Colonic mucosa (tissue), 4 donors: Measurements from ENCODE around the gene XCL1. TPM values are rescaled to one million over a fixed set of nuclear protein-coding genes. Genes with fewer than 3 reads are reported as not detected.
"Not testable (repeated sequence)": the region's sequence is repeated elsewhere in the genome, so short reads cannot be mapped to it uniquely, and the experiment has no call there.

ENCODE experiments used
- DNase-seq: peaks from one replicate; pipeline ENCODE4 v3.0.0-alpha.2; 2020
- H3K27ac ChIP-seq: fragments of 200-600 bp; one replicate; pipeline ENCODE4 v1.8.0; 2021
- H3K27me3 ChIP-seq: fragments of 200-600 bp; one replicate; pipeline ENCODE4 v1.8.0; 2021
- H3K36me3 ChIP-seq: fragments of 200-600 bp; one replicate; pipeline ENCODE4 v1.8.0; 2021
- H3K4me1 ChIP-seq: fragments of 200-600 bp; one replicate; pipeline ENCODE4 v1.8.0; 2021; ENCODE audit warnings: mild to moderate bottlenecking
- H3K4me3 ChIP-seq: fragments of 200-600 bp; one replicate; pipeline ENCODE4 v1.8.0; 2021
- H3K9ac ChIP-seq, 2 donors: one replicate each; pipeline ENCODE4 v1.7.0; 2013; ENCODE audit warnings: control low read depth in 2 of 2, low read depth in 2 of 2, low read length in 2 of 2
- H3K9me3 ChIP-seq: fragments of 200-600 bp; one replicate; pipeline ENCODE4 v1.8.0; 2021
- CTCF ChIP-seq: fragments of 200-600 bp; IDR thresholded peaks from one replicate; pipeline ENCODE4 v1.8.0; 2022; ENCODE audit warnings: antibody characterized with exemption, mild to moderate bottlenecking
- intact Hi-C: fragments of 100-400 bp; cut with DNase I; formaldehyde crosslinking; loops from one replicate; pipeline ENCODE4 v1.14.1; 2022
- total RNA-seq, 2 donors: library from RNA; stranded (reverse); fragmentation: NEBNext Ultra II Directional in 1 of 2; extraction: Animal tissue kit (Norgen Biotek cat#: 25700) in 1 of 2; gene quantifications; one replicate each; pipeline ENCODE4 v1.2.1, GENCODE V29; 2021
- donor health status: healthy.
- donor health status: DM: no; HTN: no; CAD: no.
- donor health status: DM: no; HTN: no; CAD: no.

XCL1 gene
- total RNA-seq, 2 donors from 2014 or later, result 0.17 TPM; not detected in 1

- no peaks in the 10 kb centered on the region for H3K4me1 ChIP-seq
- H3K9ac ChIP-seq, result no peak overlapping the region
- no peak for DNase-seq
- H3K27me3 ChIP-seq, result no peaks in the 10 kb centered on the region
- no peak overlapping the region for H3K27ac ChIP-seq
- no peak for TF ChIP-seq CTCF
- intact Hi-C loops, result loop anchor here (2.0 to 10.0 kb wide), 3 partner anchors 134 to 378 kb away; no protein-coding TSS in a partner anchor
- no peaks in the 10 kb centered on the region for H3K9me3 ChIP-seq
- H3K4me3 ChIP-seq, result no peak overlapping the region
- H3K36me3 ChIP-seq, result no peaks in the 10 kb centered on the region
Observed at GRCh38 chr1:168572633-168573032, 3.8 kb upstream of the XCL1 start.

- not testable (repeated sequence) for H3K4me1 ChIP-seq, H3K9me3 ChIP-seq, H3K9ac ChIP-seq, H3K27me3 ChIP-seq, DNase-seq, H3K4me3 ChIP-seq, H3K36me3 ChIP-seq, H3K27ac ChIP-seq
- intact Hi-C loops, result loop anchor here (10.0 kb wide), 2 partner anchors 229 to 379 kb away; no protein-coding TSS in a partner anchor
- TF ChIP-seq CTCF, result peak; percentile 30
Observed at GRCh38 chr1:168574234-168574633, 2.2 kb upstream of the XCL1 start.

GRCh38 chr1:168578531-168579185 is 2.3 kb downstream of the XCL1 start:
- not testable (repeated sequence) for H3K27ac ChIP-seq, H3K36me3 ChIP-seq, H3K9ac ChIP-seq, H3K4me3 ChIP-seq, DNase-seq, H3K27me3 ChIP-seq, H3K9me3 ChIP-seq, H3K4me1 ChIP-seq
- intact Hi-C loops, result loop anchor here (10.0 kb wide), 2 partner anchors 234 to 384 kb away; no protein-coding TSS in a partner anchor

- H3K9me3 ChIP-seq, H3K27ac ChIP-seq, H3K27me3 ChIP-seq, H3K4me1 ChIP-seq, DNase-seq, H3K36me3 ChIP-seq, H3K9ac ChIP-seq, intact Hi-C loops, H3K4me3 ChIP-seq: not testable (repeated sequence)
Observed at GRCh38 chr1:168580290-168580689, 3.9 kb downstream of the XCL1 start.

GRCh38 chr1:168580991-168581390 is 4.6 kb downstream of the XCL1 start:
- intact Hi-C loops, H3K9ac ChIP-seq, DNase-seq, H3K4me1 ChIP-seq, H3K9me3 ChIP-seq, H3K36me3 ChIP-seq, H3K4me3 ChIP-seq, H3K27ac ChIP-seq, H3K27me3 ChIP-seq: not testable (repeated sequence)

GRCh38 chr1:168581817-168582572 is 5.6 kb downstream of the XCL1 start:
- Histone ChIP-seq H3K4me1 (no peaks in the 10 kb centered on the region), H3K27ac (no peak overlapping the region), H3K9ac (no peak overlapping the region), H3K9me3 (no peaks in the 10 kb centered on the region), H3K4me3 (no peak overlapping the region), H3K36me3 (no peaks in the 10 kb centered on the region), H3K27me3 (no peaks in the 10 kb centered on the region)
- DNase-seq, result no peak
- intact Hi-C loops, result no loop called here
- no peak for TF ChIP-seq CTCF
